Thoracic aorta (tissue), 2 donors: ENCODE data around the gene PCGF5. TPM values are rescaled to one million over a fixed set of nuclear protein-coding genes. Genes with fewer than 3 reads are reported as not detected.

Experiments used
- ATAC-seq: fragments of 150-250 bp; one replicate; pipeline ENCODE4 v1.8.0; 2017; ENCODE audit warnings: low read depth; ENCODE audit not compliant: insufficient number of reproducible peaks, low FRiP score
- DNase-seq: peaks from one replicate; pipeline ENCODE4 v3.0.0-alpha.2; 2020; ENCODE audit warnings: low spot score
- H3K27ac ChIP-seq, 2 donors: fragments of 200-600 bp; sonication (generic); 1 replicate in 1 of 2; 2 replicates in 1 of 2; pipeline ENCODE4 v1.5.1; 2016; ENCODE audit warnings: mild to moderate bottlenecking in 2 of 2, moderate library complexity in 2 of 2
- H3K27me3 ChIP-seq: fragments of 200-600 bp; sonication (generic); replicated peaks from 2 replicates; pipeline ENCODE4 v1.6.0; 2016; ENCODE audit warnings: mild to moderate bottlenecking; ENCODE audit not compliant: insufficient read depth
- H3K36me3 ChIP-seq: fragments of 200-600 bp; sonication (generic); one replicate; pipeline ENCODE4 v1.5.1; 2016
- H3K4me1 ChIP-seq, 2 donors: fragments of 200-600 bp; sonication (generic); 1 replicate in 1 of 2; 2 replicates in 1 of 2; pipeline versions ENCODE4 v1.5.1 to v1.6.0; 2016; ENCODE audit warnings: low read depth in 2 of 2, mild to moderate bottlenecking in 1 of 2; ENCODE audit not compliant: control insufficient read depth in 1 of 2
- H3K4me3 ChIP-seq: fragments of 200-600 bp; sonication (generic); 2 replicates; pipeline ENCODE4 v1.5.1; 2016; ENCODE audit warnings: mild to moderate bottlenecking
- H3K9me3 ChIP-seq: fragments of 200-600 bp; sonication (generic); 2 replicates; pipeline ENCODE4 v1.5.1; 2016
- CTCF ChIP-seq: fragments of 200-600 bp; sonication (generic); IDR thresholded peaks from one replicate; pipeline ENCODE4 v1.5.1; 2019; ENCODE audit warnings: antibody characterized with exemption
- total RNA-seq, 2 donors: library from RNA; depleted of rRNA; stranded (reverse); fragments of >200 nt; gene quantifications; one replicate each; pipeline versions ENCODE4 v1.1.0 to v1.2.3, GENCODE V29; 2016

PCGF5 gene
- total RNA-seq, 2 donors from 2014 or later, result 111 to 175 TPM

- no peak for TF ChIP-seq CTCF
- DNase-seq, result no peak
- ATAC-seq, result no peak
These were observed 25.8 kb upstream of the PCGF5 start for GRCh38 chr10:91194497-91195179.

GRCh38 chr10:91196268-91197048 lies 24.0 kb upstream of the PCGF5 start:
- H3K36me3 ChIP-seq, result no peaks in the 10 kb centered on the region
- ATAC-seq, result no peak
- no peaks in the 10 kb centered on the region for H3K27me3 ChIP-seq
- peak overlapping the region in 1 of 2 donors; percentile 13 for H3K27ac ChIP-seq
- DNase-seq, result no peak
- TF ChIP-seq CTCF, result no peak
- peaks cover 30 to 76% of the 10 kb centered on the region in 2 donors for H3K4me1 ChIP-seq
- H3K9me3 ChIP-seq, result no peaks in the 10 kb centered on the region
- H3K4me3 ChIP-seq, result no peak overlapping the region

More at GRCh38 chr10:91194497-91195179, 25.8 kb upstream of the PCGF5 start:
- Histone ChIP-seq H3K27ac (no peak overlapping the region), H3K27me3 (no peaks in the 10 kb centered on the region), H3K9me3 (no peaks in the 10 kb centered on the region), H3K4me1 (peaks cover 22 to 79% of the 10 kb centered on the region in 2 donors), H3K4me3 (no peak overlapping the region), H3K36me3 (no peaks in the 10 kb centered on the region)

GRCh38 chr10:91197127-91197526 lies 23.3 kb upstream of the PCGF5 start:
- ATAC-seq (no peak), DNase-seq (no peak)
- Histone ChIP-seq H3K4me1 (peaks cover 37 to 76% of the 10 kb centered on the region in 2 donors), H3K27me3 (no peaks in the 10 kb centered on the region), H3K4me3 (no peak overlapping the region), H3K36me3 (no peaks in the 10 kb centered on the region), H3K9me3 (no peaks in the 10 kb centered on the region), H3K27ac (no peak overlapping the region)
- TF ChIP-seq CTCF, result no peak

- no peak overlapping the region for H3K4me3 ChIP-seq
- ATAC-seq (no peak), DNase-seq (no peak)
- H3K9me3 ChIP-seq, result no peaks in the 10 kb centered on the region
- H3K4me1 ChIP-seq, result peaks cover 39 to 80% of the 10 kb centered on the region in 2 donors
- peak overlapping the region; percentile 2 to 31 for H3K27ac ChIP-seq
- no peak for TF ChIP-seq CTCF
- H3K36me3 ChIP-seq, result no peaks in the 10 kb centered on the region
- no peaks in the 10 kb centered on the region for H3K27me3 ChIP-seq
These were observed 21.7 kb upstream of the PCGF5 start for GRCh38 chr10:91198781-91199180.
